Measurements from ENCODE around the gene UBE2C. TPM values are rescaled to one million over a fixed set of nuclear protein-coding genes. Genes with fewer than 3 reads are reported as not detected.

UBE2C gene
- total and polyA plus RNA-seq, 2 of the 8 experiments (the other 6 are each of a cell fraction or from before 2014, with no cell fraction given) = 243 to 326 TPM

DNA sequence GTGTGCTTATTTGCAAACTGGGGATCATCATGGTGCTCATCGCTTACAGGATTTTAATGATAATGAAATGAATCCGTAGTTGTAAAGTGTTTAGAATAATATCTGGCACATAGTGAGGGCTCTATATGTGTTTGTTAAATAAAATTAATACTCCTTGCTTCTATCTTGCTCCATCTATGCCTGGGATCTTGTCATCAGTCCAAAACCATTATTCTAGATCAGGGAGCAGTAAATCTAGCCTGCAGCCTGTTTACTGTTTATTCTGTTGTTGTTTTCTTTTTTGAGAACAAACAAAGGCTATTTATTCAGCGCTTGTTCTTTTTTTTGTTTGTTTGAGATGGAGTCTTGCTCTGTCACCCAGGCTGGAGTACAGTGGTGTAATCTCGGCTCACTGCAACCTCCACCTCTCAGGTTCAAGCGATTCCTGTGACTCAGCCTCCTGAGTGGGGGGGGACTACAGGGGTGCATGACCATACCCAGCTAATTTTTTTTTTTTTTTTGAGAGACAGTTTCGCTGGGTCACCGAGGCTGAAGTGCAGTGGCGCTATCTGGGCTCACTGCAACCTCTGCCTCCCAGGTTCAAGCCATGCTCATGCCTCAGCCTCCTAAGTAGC is 36.6 kb downstream of the UBE2C start:
- Histone ChIP-seq H2AFZ (ENCODE audit: low read length) (no peak overlapping the region), H3K4ac (replicated peaks; ENCODE audit: insufficient read length, low read depth, low read length) (no peak overlapping the region), H4K8ac (ENCODE audit: extremely low read depth, insufficient read depth, low read length) (no peak overlapping the region; the same call in 1 of the 2 replicates), H3K4me2 (ENCODE audit: insufficient read depth in 1 of 2, low read depth in 2 of 2, low read length in 2 of 2) (no peak overlapping the region), H4K20me1 (replicated peaks in 1 of 2; ENCODE audit: control insufficient read depth in 1 of 2, insufficient read depth in 2 of 2, low read length in 2 of 2) (no peaks in the 10 kb centered on the region), H3K9me3 (ENCODE audit: insufficient read depth in 2 of 2, low read depth in 1 of 2, low read length in 1 of 2) (no peaks in the 10 kb centered on the region), H4K5ac (ENCODE audit: insufficient read length, low read depth, low read length) (no peak overlapping the region), H3K9ac (replicated peaks in 1 of 4; ENCODE audit: extremely low read depth in 1 of 4, low read depth in 3 of 4, low read length in 3 of 4) (no peak overlapping the region), H3K23ac (ENCODE audit: insufficient read length) (no peak overlapping the region), H2BK15ac (ENCODE audit: low read length) (no peak overlapping the region), H3K36me3 (ENCODE audit: control insufficient read depth in 2 of 4, insufficient read depth in 4 of 4, low read length in 3 of 4) (peaks cover 1 to 39% (median 4%) of the 10 kb centered on the region in 4 experiments; a peak in 7 of 8 replicates), H3K27ac (ENCODE audit: low read depth, low read length) (no peak overlapping the region), H4K91ac (replicated peaks; ENCODE audit: insufficient read length, low read length) (no peak overlapping the region), H3K4me1 (replicated peaks in 1 of 4; ENCODE audit: control insufficient read depth in 3 of 4, insufficient read depth in 4 of 4, low read length in 3 of 4) (peaks cover 3 to 6% (median 4%) of the 10 kb centered on the region in 4 experiments; a peak in 5 of 7 replicates), H3K14ac (ENCODE audit: insufficient read length) (no peak overlapping the region), H3K23me2 (ENCODE audit: low read depth, low read length) (no peaks in the 10 kb centered on the region), H3K79me2 (ENCODE audit: control insufficient read depth in 1 of 2, insufficient read depth in 2 of 2, low read length in 2 of 2) (peaks cover 0 to 7% of the 10 kb centered on the region in 2 experiments; a peak in 1 of 4 replicates), H3K56ac (replicated peaks; ENCODE audit: insufficient read length, low read depth, low read length) (no peak overlapping the region), H3K27me3 (replicated peaks in 1 of 4; ENCODE audit: control insufficient read depth in 3 of 4, extremely low read depth in 1 of 4, insufficient read depth in 3 of 4, low read length in 3 of 4) (no peaks in the 10 kb centered on the region), H2BK5ac (ENCODE audit: low read depth, low read length) (no peak overlapping the region), H2AK5ac (ENCODE audit: low read depth, low read length) (0 out of 2 replicates have a peak overlapping the region, but pooled peaks have one; percentile 24), H3K18ac (ENCODE audit: extremely low read depth, low read length) (no peak overlapping the region), H3K4me3 (ENCODE audit: extremely low read depth in 1 of 4, insufficient read depth in 2 of 4, low read depth in 3 of 4, low read length in 4 of 4) (no peak overlapping the region), H2BK20ac (ENCODE audit: low read length) (no peak overlapping the region), H2BK12ac (ENCODE audit: low read depth, low read length) (no peak overlapping the region), H2BK120ac (replicated peaks; ENCODE audit: low read depth, low read length) (no peak overlapping the region), H3K79me1 (ENCODE audit: low read depth, low read length) (no peaks in the 10 kb centered on the region)
- TF ChIP-seq EGR1 (IDR thresholded peaks at IDR 0.05; ENCODE audit: borderline replicate concordance, low read depth, low read length) (no peak), CHD1 (IDR thresholded peaks at IDR 0.05; ENCODE audit: low read depth, low read length) (no peak)
- TF ChIP-seq, protein P1, sequence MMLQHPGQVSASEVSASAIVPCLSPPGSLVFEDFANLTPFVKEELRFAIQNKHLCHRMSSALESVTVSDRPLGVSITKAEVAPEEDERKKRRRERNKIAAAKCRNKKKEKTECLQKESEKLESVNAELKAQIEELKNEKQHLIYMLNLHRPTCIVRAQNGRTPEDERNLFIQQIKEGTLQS (IDR thresholded peaks at IDR 0.05; ENCODE audit: insufficient read depth, low read depth, low read length) = no peak
- DNase-seq (ENCODE audit: low read depth in 1 of 2, low spot score in 2 of 2) (no peak), FAIRE-seq (no peak)
- CTCF ChIA-PET (ENCODE audit: partially characterized antibody) = interaction anchor here (0.7 to 1.5 kb wide), 4 partner anchors 10 to 43 kb away, joined by 3 to 4 read pairs (median 4); no protein-coding TSS in a partner anchor
- 92% methylated on average over 7 of the region's 8 CpGs; no CpG with 5 or more reads in 1 of the 2 experiments for WGBS, 2 experiments (ENCODE audit: extremely low coverage in 1 of 2, insufficient coverage in 1 of 2, insufficient read length in 1 of 2, insufficient replicate concordance in 2 of 2, low coverage in 1 of 2, low lambda C conversion rate in 2 of 2, missing lambda C conversion rate in 1 of 2)
- POLR2A ChIA-PET (ENCODE audit: partially characterized antibody) = interaction anchor here (0.5 to 4.5 kb wide), 7 partner anchors 7 to 42 kb away, joined by 3 to 36 read pairs (median 6); partner anchors contain the start of genes CTSA, NEURL2 and SNX21

Measured in H1 (cell line).